ENCODE measurements around the gene HOXA3. TPM values are rescaled to one million over a fixed set of nuclear protein-coding genes. Genes with fewer than 3 reads are reported as not detected.
A peak's percentile ranks its signal among the peaks of the same experiment; 100 is the strongest.

Gene HOXA3
- total RNA-seq, 2 donors from 2014 or later = not detected

GRCh38 chr7:27147199-27148030 is 5.0 kb downstream of the HOXA3 start, which contains the start of gene HOXA6:
Gene HOXA6, minus strand, starts transcription at chr7:27147774. Its CDS starts 25 bp downstream, at chr7:27147749.
- Histone ChIP-seq H3K9ac (ENCODE audit: extremely low read depth, low read length, poor library complexity, severe bottlenecking) (no peak within 1 kb of the TSS), H3K4me3 (ENCODE audit: low read length) (no peak within 1 kb of the TSS), H3K9me3 (ENCODE audit: control insufficient read depth, low read length) (peaks cover 16% of the 10 kb centered on the region), H3K4me1 (ENCODE audit: control insufficient read depth, insufficient read depth, low read length) (no peaks in the 10 kb centered on the region), H3K36me3 (ENCODE audit: control insufficient read depth, insufficient read depth, low read length) (no peaks in the 10 kb centered on the region), H3K27ac (ENCODE audit: low read depth, low read length) (peak within 1 kb of the TSS; percentile 24), H3K27me3 (ENCODE audit: control insufficient read depth, insufficient read depth, low read length, poor library complexity, severe bottlenecking) (peaks cover 100% of the 10 kb centered on the region)
- peak; percentile 63 for DNase-seq
- peaks cover 15% of the 10 kb centered on the region for H3K9me3 Mint-ChIP-seq
- 19 to 20% methylated on average over 45 to 63 of the region's 63 CpGs for WGBS, 2 experiments (ENCODE audit: insufficient coverage in 1 of 2, insufficient read length in 1 of 2)
- no peak within 1 kb of the TSS for H3K27ac Mint-ChIP-seq
- no peak within 1 kb of the TSS for H3K4me3 Mint-ChIP-seq
- no peak for TF ChIP-seq CTCF (conservative IDR thresholded peaks at IDR 0.05)
- no peaks in the 10 kb centered on the region for H3K36me3 Mint-ChIP-seq (ENCODE audit: low read depth)
- peaks cover 8% of the 10 kb centered on the region for H3K4me1 Mint-ChIP-seq
- peaks cover 100% of the 10 kb centered on the region for H3K27me3 Mint-ChIP-seq (ENCODE audit: insufficient read depth)

- Mint-ChIP-seq H3K36me3 (ENCODE audit: low read depth) (no peaks in the 10 kb centered on the region), H3K9me3 (peaks cover 15% of the 10 kb centered on the region), H3K4me3 (no peak overlapping the region), H3K4me1 (peaks cover 9% of the 10 kb centered on the region), H3K27ac (no peak overlapping the region), H3K27me3 (ENCODE audit: insufficient read depth) (peaks cover 100% of the 10 kb centered on the region)
- no peak for TF ChIP-seq CTCF (conservative IDR thresholded peaks at IDR 0.05)
- peaks cover 100% of the 10 kb centered on the region for H3K27me3 ChIP-seq (ENCODE audit: control insufficient read depth, insufficient read depth, low read length, poor library complexity, severe bottlenecking)
- no peak overlapping the region for H3K9ac ChIP-seq (ENCODE audit: extremely low read depth, low read length, poor library complexity, severe bottlenecking)
- peaks cover 16% of the 10 kb centered on the region for H3K9me3 ChIP-seq (ENCODE audit: control insufficient read depth, low read length)
- DNase-seq = peak; percentile 41
- 38 to 55% methylated on average over 2 to 5 of the region's 5 CpGs for WGBS, 2 experiments (ENCODE audit: insufficient coverage in 1 of 2, insufficient read length in 1 of 2)
- no peak overlapping the region for H3K4me3 ChIP-seq (ENCODE audit: low read length)
- no peaks in the 10 kb centered on the region for H3K4me1 ChIP-seq (ENCODE audit: control insufficient read depth, insufficient read depth, low read length)
- no peaks in the 10 kb centered on the region for H3K36me3 ChIP-seq (ENCODE audit: control insufficient read depth, insufficient read depth, low read length)
- H3K27ac ChIP-seq (ENCODE audit: low read depth, low read length) = no peak overlapping the region
These were observed 5.7 kb downstream of the HOXA3 start for GRCh38 chr7:27146491-27147198.

- Histone ChIP-seq H3K9ac (ENCODE audit: extremely low read depth, low read length, poor library complexity, severe bottlenecking) (no peak overlapping the region), H3K4me1 (ENCODE audit: control insufficient read depth, insufficient read depth, low read length) (no peaks in the 10 kb centered on the region), H3K9me3 (ENCODE audit: control insufficient read depth, low read length) (peaks cover 16% of the 10 kb centered on the region), H3K4me3 (ENCODE audit: low read length) (no peak overlapping the region), H3K36me3 (ENCODE audit: control insufficient read depth, insufficient read depth, low read length) (no peaks in the 10 kb centered on the region), H3K27me3 (ENCODE audit: control insufficient read depth, insufficient read depth, low read length, poor library complexity, severe bottlenecking) (peaks cover 100% of the 10 kb centered on the region), H3K27ac (ENCODE audit: low read depth, low read length) (no peak overlapping the region)
- Mint-ChIP-seq H3K4me1 (peaks cover 9% of the 10 kb centered on the region), H3K9me3 (peaks cover 15% of the 10 kb centered on the region), H3K27me3 (ENCODE audit: insufficient read depth) (peaks cover 100% of the 10 kb centered on the region), H3K27ac (no peak overlapping the region), H3K36me3 (ENCODE audit: low read depth) (no peaks in the 10 kb centered on the region), H3K4me3 (no peak overlapping the region)
- DNase-seq = no peak
- TF ChIP-seq CTCF (conservative IDR thresholded peaks at IDR 0.05) = no peak
- WGBS, 2 experiments (ENCODE audit: insufficient coverage in 1 of 2, insufficient read length in 1 of 2) = 71 to 80% methylated on average over 9 to 11 of the region's 11 CpGs
These were observed 6.4 kb downstream of the HOXA3 start for GRCh38 chr7:27145914-27146412.
